T follicular helper cell (primary cell): Measurements from ENCODE around the gene RARS2.

Experiments
- DNase-seq: peaks from one replicate; pipeline ENCODE4 v3.0.0-alpha.2; 2020; ENCODE audit warnings: low read depth

The RARS2 gene

GRCh38 chr6:87574237-87574804, 15.5 kb downstream of the RARS2 start:
- no peak for DNase-seq

- DNase-seq, result no peak
These were observed 16.3 kb downstream of the RARS2 start for GRCh38 chr6:87573307-87574024.

GRCh38 chr6:87572883-87573282, 16.9 kb downstream of the RARS2 start:
- no peak for DNase-seq

GRCh38 chr6:87572021-87572420, 17.8 kb downstream of the RARS2 start:
- no peak for DNase-seq

GRCh38 chr6:87561017-87561416, 28.8 kb downstream of the RARS2 start:
- DNase-seq, result no peak

- no peak for DNase-seq
These were observed 31.3 kb downstream of the RARS2 start for GRCh38 chr6:87558446-87558845.

- no peak for DNase-seq
These were observed 34.3 kb downstream of the RARS2 start for GRCh38 chr6:87555506-87555905.

- no peak for DNase-seq
These were observed 36.5 kb downstream of the RARS2 start for GRCh38 chr6:87553159-87553765.

- DNase-seq, result no peak
These were observed 38.0 kb downstream of the RARS2 start for GRCh38 chr6:87551799-87552198.

GRCh38 chr6:87544474-87544735, 45.4 kb downstream of the RARS2 start:
- no peak for DNase-seq

GRCh38 chr6:87543696-87544473, 45.9 kb downstream of the RARS2 start:
- no peak for DNase-seq

- DNase-seq, result no peak
These were observed 48.0 kb downstream of the RARS2 start for GRCh38 chr6:87541744-87542143.

- DNase-seq, result no peak
These were observed 48.7 kb downstream of the RARS2 start for GRCh38 chr6:87541041-87541440.

- DNase-seq, result no peak
These were observed 49.2 kb downstream of the RARS2 start for GRCh38 chr6:87540539-87540938.

- DNase-seq, result no peak
These were observed 50.2 kb downstream of the RARS2 start for GRCh38 chr6:87539554-87539953.

GRCh38 chr6:87538510-87539260, 51.1 kb downstream of the RARS2 start:
- DNase-seq, result no peak

GRCh38 chr6:87534377-87535047, 55.3 kb downstream of the RARS2 start:
- no peak for DNase-seq

- no peak for DNase-seq
These were observed 60.6 kb downstream of the RARS2 start for GRCh38 chr6:87529221-87529620.

- DNase-seq, result no peak
These were observed 67.1 kb downstream of the RARS2 start for GRCh38 chr6:87522686-87523085.

GRCh38 chr6:87518453-87518852, 71.3 kb downstream of the RARS2 start:
- DNase-seq, result no peak

- no peak for DNase-seq
These were observed 75.0 kb downstream of the RARS2 start for GRCh38 chr6:87514831-87515230.

- no peak for DNase-seq
These were observed 85.3 kb downstream of the RARS2 start for GRCh38 chr6:87504441-87504840.
